HS-5 (cell line): ENCODE results near the gene MOV10L1.

Experiments
- DNase-seq: peaks from one replicate; pipeline ENCODE4 v3.0.0-alpha.2; 2012; ENCODE audit warnings: low read depth

MOV10L1 gene

GRCh38 chr22:50089682-50090411 is at the start of gene MOV10L1:
Gene MOV10L1, plus strand, starts transcription at chr22:50090006. Its CDS starts 83 bp downstream, at chr22:50090089.
- DNase-seq, result no peak

- no peak for DNase-seq
These were observed 49.1 kb upstream of the MOV10L1 start for GRCh38 chr22:50040717-50041116.

- DNase-seq, result no peak
These were observed 48.3 kb upstream of the MOV10L1 start for GRCh38 chr22:50041361-50042065.

- no peak for DNase-seq
These were observed 45.2 kb upstream of the MOV10L1 start for GRCh38 chr22:50044485-50045118.

- no peak for DNase-seq
These were observed 44.4 kb upstream of the MOV10L1 start for GRCh38 chr22:50045211-50046018.

- no peak for DNase-seq
These were observed 43.8 kb upstream of the MOV10L1 start for GRCh38 chr22:50046019-50046415.

GRCh38 chr22:50046481-50047245 is 43.1 kb upstream of the MOV10L1 start:
- no peak for DNase-seq

- no peak for DNase-seq
These were observed 42.5 kb upstream of the MOV10L1 start for GRCh38 chr22:50047346-50047745.

- DNase-seq, result no peak
These were observed 41.6 kb upstream of the MOV10L1 start for GRCh38 chr22:50048061-50048765.

GRCh38 chr22:50048836-50049235 is 41.0 kb upstream of the MOV10L1 start:
- no peak for DNase-seq

- DNase-seq, result no peak
These were observed 40.3 kb upstream of the MOV10L1 start for GRCh38 chr22:50049299-50050195.

GRCh38 chr22:50051930-50052329 is 37.9 kb upstream of the MOV10L1 start:
- DNase-seq, result no peak

- DNase-seq, result no peak
These were observed 35.9 kb upstream of the MOV10L1 start for GRCh38 chr22:50053861-50054260.

GRCh38 chr22:50056214-50056972 is 33.4 kb upstream of the MOV10L1 start:
- DNase-seq, result no peak

- DNase-seq, result no peak
These were observed 32.3 kb upstream of the MOV10L1 start for GRCh38 chr22:50057278-50058060.

GRCh38 chr22:50058061-50058905 is 31.5 kb upstream of the MOV10L1 start, which contains the start of gene TTLL8:
Gene TTLL8, minus strand, starts transcription at chr22:50058298.
- DNase-seq, result no peak
